ENCODE results near the gene ALDH3A1.

The ALDH3A1 gene

GRCh38 chr17:19740933-19741332 lies 7.2 kb downstream of the ALDH3A1 start:
- DNase-seq, result no peak

DNA sequence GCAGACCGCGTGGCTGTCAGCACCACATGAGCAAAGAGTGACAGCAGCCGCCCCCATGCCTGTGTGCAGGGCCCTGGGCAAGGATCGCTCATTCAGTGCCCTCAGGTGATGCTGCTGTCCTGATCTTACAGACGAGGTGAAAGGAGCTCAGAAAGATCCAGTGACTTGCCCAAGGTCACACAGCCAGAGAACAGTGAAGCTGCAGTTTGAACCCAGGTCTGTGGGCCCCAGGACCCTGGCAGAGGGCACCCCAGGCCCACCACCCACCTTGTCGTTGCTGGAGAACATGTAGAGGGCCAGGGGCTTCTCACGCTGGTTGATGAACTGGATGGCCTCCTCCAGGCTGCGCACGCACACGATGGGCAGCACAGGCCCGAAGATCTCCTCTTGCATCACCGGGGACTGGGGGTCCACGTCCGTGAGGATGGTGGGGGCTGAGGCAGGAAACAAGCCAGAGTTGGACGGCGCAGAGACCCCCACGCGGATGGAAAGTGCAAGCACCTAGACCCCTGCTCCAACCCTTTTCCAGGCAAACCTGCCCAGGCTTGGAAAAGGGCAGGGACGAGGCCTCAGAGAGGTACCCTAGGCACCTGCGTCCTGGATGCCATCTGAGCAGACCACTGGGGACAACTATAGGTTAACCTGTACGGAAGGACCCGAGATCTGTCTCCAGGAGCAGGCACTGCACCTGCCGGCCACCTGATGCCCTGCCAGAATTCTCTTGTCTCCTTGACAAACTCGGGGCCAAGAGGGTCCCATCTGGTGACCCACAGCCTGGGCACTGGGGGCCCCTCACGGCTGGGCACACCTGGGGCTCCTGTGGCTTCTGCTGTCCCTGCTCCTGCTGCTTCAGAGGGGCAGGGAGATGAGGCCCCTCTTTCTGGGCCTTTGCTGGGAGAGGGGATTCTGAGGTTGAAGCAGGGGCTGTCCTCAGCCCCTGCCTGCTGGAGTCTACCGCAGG lies 8.6 kb downstream of the ALDH3A1 start:
- DNase-seq, result no peak

DNA sequence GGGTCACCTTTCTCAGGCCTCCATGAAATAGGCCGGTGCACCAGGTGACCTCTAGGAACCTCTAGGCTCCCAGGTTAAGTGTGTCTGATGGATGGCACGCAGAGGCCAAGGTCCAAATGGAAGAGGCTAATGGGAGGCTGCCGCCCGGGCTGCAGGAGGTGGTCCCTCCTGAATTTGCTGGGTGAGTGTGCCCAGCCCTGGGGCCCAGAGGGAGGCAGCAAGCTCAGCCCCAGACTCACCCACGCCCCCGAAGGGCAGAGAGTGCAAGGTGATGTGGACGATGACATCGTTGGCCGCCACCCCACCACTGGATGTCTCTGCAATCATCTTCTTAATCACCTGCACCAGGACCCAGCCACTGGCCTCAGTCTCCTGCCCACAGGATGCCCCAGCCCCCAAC lies 9.3 kb downstream of the ALDH3A1 start:
- DNase-seq, result no peak

- DNase-seq, result no peak
These were observed 10.0 kb downstream of the ALDH3A1 start for GRCh38 chr17:19738073-19738449.

GRCh38 chr17:19737305-19738072 lies 10.6 kb downstream of the ALDH3A1 start:
- DNase-seq, result no peak

DNA sequence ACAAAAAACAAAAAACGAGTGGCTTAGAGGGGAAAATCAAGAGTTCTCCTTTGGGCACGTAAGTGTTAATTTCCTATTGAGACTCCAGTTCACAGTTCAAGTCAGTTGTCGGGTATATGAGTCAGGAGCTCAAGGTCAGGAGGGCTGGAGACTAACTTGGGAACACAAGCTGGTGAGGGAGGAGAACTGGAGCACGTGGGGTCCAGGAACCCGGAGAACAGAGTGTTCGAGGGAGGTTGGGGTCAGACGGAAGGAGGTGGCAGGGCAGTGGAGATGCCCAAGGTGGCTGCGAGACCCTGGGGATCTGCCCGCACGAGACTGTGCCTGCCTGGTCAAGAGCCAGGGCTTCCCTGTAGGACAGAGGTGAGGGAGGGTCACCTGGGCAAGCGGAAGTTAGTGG lies 12.0 kb downstream of the ALDH3A1 start:
- DNase-seq, result no peak

- no peak for DNase-seq
These were observed 14.1 kb downstream of the ALDH3A1 start for GRCh38 chr17:19733953-19734526.

DNA sequence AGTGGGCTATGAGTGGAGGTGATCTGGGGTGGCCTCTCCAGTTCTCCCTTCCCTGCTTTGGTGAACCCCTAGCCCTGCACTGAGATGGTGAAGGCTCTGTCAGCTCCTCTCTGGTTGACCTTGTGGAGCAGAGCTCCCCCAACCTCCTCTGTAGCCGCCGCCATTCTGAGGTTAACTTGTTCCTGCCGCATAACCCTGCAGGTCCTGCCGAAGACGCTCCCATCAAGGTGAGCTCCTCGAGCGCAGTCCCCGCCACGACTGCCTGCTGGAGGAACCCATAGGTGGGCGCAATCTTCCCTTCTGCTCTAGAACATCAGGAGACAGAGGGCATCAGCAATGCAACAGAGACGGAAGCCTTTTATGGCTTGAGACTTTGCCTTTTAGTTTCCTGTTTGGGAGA lies 16.5 kb downstream of the ALDH3A1 start:
- DNase-seq, result no peak

GRCh38 chr17:19730843-19731242 lies 17.3 kb downstream of the ALDH3A1 start:
- no peak for DNase-seq

DNA sequence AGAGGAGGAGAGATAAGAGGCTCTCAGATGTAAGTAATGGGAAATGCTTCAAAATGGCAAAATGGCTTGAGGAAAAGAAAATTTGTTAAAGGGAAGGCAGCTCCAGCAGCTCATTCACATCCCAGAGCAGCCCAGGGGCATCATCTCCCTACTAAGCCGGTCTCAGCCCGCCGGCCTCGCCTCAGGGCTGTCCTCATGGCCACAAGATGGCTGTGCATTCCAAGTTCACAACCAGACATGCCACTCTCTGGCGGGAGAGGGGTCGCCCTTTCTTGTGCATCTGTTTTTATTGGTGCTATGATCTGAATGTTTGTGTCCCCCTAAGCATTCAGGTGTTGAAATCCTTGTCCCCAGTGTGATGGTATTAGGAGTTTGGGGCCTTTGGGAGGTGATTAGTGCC lies 18.2 kb downstream of the ALDH3A1 start:
- no peak for DNase-seq

DNA sequence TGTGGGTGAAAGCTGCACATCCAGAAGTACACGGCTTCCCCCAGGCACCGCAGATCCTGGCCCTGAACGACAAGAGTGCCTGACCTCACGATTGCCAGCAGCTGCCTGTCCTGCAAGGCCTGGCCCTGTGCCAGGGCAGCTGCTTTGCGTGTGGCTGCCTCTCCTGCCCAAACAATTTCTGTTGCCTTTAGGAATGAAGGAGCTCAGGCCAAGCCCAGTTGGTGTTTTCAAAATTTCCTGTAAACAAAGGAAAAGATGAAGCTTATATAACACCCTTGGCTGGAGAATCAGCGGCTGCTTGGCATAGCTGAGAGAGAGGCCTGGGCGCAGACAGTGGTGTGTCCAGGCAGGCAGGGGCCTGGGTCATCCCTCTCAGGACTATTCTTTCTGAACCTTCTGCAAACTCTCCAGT lies 20.0 kb downstream of the ALDH3A1 start:
- DNase-seq, result no peak

- DNase-seq, result no peak
These were observed 20.5 kb downstream of the ALDH3A1 start for GRCh38 chr17:19727501-19728078.

- DNase-seq, result no peak
These were observed 21.3 kb downstream of the ALDH3A1 start for GRCh38 chr17:19726631-19727376.

DNA sequence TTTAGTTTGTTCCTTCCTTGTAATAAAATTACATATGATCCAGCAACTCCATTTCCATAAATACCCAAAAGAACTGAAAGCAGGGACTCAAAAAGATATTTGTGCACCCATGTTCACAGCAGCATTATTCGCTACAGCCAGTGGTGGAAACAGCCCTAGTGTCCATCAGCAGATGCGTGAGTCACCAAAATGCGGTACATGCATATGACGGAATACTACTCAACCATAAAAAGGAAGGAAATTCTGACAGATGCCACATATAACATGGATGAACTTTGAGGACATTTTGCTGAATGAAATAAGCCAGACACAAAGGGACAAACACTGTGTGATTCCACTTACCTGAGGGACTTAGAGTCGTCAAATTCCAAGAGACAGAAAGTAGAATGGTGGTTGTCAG lies 22.6 kb downstream of the ALDH3A1 start:
- no peak for DNase-seq

DNA sequence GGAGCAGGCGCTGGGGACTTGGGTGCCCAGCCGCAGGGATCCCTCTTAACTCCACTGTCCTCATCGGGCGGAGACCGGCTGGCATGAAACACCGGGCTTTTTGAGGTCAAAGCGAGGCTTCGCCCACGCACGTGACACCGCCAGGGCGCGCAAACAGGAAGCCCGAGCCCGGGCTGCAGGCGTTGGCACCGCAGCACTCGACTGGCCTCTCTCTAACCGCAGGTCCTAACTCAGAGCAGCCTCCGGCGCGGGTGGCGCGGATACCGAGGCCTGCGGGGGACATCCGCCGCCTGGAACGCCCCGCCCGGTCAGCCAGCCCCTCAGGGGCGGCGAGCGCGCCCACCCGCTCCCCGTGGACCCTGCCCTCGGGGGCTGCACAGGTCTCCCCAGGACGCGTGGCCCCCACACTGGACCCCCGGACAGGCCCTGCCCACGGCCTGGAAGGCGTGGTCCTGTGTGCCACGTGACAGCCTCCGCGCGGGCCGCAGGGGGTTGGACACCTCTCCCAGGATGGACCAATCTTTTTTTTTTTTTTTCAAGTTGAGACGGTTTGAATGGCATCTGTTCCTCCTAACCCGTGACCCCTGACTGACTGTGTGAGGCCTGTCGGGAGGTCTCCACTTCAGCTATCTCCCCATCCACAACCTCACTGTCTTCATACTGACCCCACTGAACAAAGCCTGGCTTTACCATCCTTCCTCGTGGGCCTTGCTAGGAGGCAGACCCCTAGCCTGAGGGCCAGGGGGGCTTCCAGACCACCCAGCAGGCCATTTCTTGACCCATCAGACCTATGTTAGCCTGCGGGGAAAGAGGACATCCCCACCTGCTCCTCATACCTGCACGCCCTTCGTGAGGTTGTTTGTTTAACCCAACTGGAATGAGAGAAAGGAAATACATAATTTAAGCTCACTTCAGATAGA lies 23.3 kb downstream of the ALDH3A1 start:
- no peak for DNase-seq

GRCh38 chr17:19723964-19724363 lies 24.1 kb downstream of the ALDH3A1 start:
- DNase-seq, result no peak

- DNase-seq, result no peak
These were observed 27.3 kb downstream of the ALDH3A1 start for GRCh38 chr17:19720631-19721426.

DNA sequence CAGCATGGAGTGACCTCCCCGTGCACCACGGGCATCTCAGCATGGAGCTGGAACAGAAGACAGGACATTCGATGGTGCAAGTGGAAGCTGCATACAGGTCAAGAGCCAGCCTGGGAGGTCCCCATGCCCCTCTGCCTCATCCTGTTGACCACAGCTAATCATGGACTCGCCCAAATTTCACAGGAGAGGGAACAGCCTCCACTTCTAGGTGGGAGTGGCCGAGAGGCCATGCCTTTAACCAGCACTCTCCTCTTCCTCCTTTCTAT lies 28.0 kb downstream of the ALDH3A1 start:
- no peak for DNase-seq

GRCh38 chr17:19719355-19720209 lies 28.5 kb downstream of the ALDH3A1 start:
- DNase-seq, result no peak

Measured in NK-92 treated with Interleukin-12 subunit alpha and Interleukin-12 subunit beta, amount 100 ng/mL, for 24 hours (cell line).